Motor neuron (in vitro differentiated cells): ENCODE measurements around the gene SCG3. TPM values are rescaled to one million over a fixed set of nuclear protein-coding genes. Genes with fewer than 3 reads are reported as not detected.
A peak's percentile ranks its signal among the peaks of the same experiment; 100 is the strongest.

Source experiments
- ATAC-seq, 8 experiments: fragments of 200-7000 bp; cut with Tn5 transposase; replicated peaks in 6 of 8; 2 replicates each; pipeline ENCODE4 v1.8.0; 2021; ENCODE audit warnings: mild to moderate bottlenecking in 8 of 8, moderate library complexity in 8 of 8
- H3K27ac ChIP-seq, 2 donors: fragments of 250-450 bp; sonication (Bioruptor Pico); 2 replicates each; pipeline ENCODE4 v1.9.0; 2021; ENCODE audit warnings: antibody characterized with exemption in 2 of 2, mild to moderate bottlenecking in 2 of 2, moderate library complexity in 1 of 2
- H3K4me1 ChIP-seq, 2 donors: fragments of 250-450 bp; sonication (Bioruptor Pico); replicated peaks in 1 of 2; 2 replicates each; pipeline ENCODE4 v1.6.1; 2021; ENCODE audit warnings: antibody characterized with exemption in 2 of 2, mild to moderate bottlenecking in 2 of 2, moderate library complexity in 1 of 2
- H3K4me3 ChIP-seq, 5 donors: fragments of 250-450 bp; sonication (Bioruptor Pico); 2 replicates each; pipeline ENCODE4 v1.9.0; 2021; ENCODE audit warnings: antibody characterized with exemption in 5 of 5, mild to moderate bottlenecking in 5 of 5, moderate library complexity in 4 of 5
- WGBS, 10 experiments: fragments of 450-650 bp; shearing (Covaris generic); methylation state at CpG; one replicate each; pipeline ENCODE4 v1.0.0; 2022; 5-methylcytosine and 5-hydroxymethylcytosine counted together
- in situ Hi-C, 9 experiments: fragments of 400-800 bp; cut with MboI; loops; one replicate each; pipeline ENCODE4 v1.15.0; 2021; ENCODE audit warnings: low sequenced_read_pairs in 9 of 9, low pct_unique_long_range_greater_than_20kb in 2 of 9; ENCODE audit not compliant: unreplicated experiment in 9 of 9
- total RNA-seq, 8 experiments: library from RNA; unstranded; fragments of 300-600 nt; gene quantifications; 2 replicates each; pipeline versions ENCODE4 v1.2.3 to v1.2.4, GENCODE V29; 2022

The SCG3 gene
- total RNA-seq, 8 experiments from 2014 or later: 0.10 to 67.6 (median 30.0) TPM

- Histone ChIP-seq H3K27ac (no peak overlapping the region), H3K4me1 (no peaks in the 10 kb centered on the region), H3K4me3 (no peak overlapping the region)
- WGBS, 10 experiments: 0 to 100% (median 83%) methylated on average over 1 to 2 of the region's 2 CpGs; no CpG with 5 or more reads in 3 of the 10 experiments
- in situ Hi-C loops: loop anchor here in 3 of 9 experiments (10.0 to 25.0 kb wide), 2 partner anchors 101 to 114 kb away; partner anchors contain the start of gene TMOD2 (in 2 of the 3)
- ATAC-seq: no peak
Measured at GRCh38 chr15:51661072-51661471, 20.2 kb upstream of the SCG3 start.

- 0 to 95% (median 57%) methylated on average over 2 to 6 of the region's 6 CpGs; no CpG with 5 or more reads in 1 of the 10 experiments for WGBS, 10 experiments
- H3K4me3 ChIP-seq: no peak overlapping the region
Measured at GRCh38 chr15:51667478-51667877, 13.8 kb upstream of the SCG3 start.

GRCh38 chr15:51668446-51668845, 12.9 kb upstream of the SCG3 start:
- whole genome bisulfite sequencing, 10 experiments: 47 to 89% (median 77%) methylated on average over 2 to 5 of the region's 5 CpGs; no CpG with 5 or more reads in 3 of the 10 experiments
- H3K4me3 ChIP-seq: no peak overlapping the region
- in situ Hi-C loops: loop anchor here in 3 of 9 experiments (10.0 to 25.0 kb wide), 2 partner anchors 94 to 106 kb away; partner anchors contain the start of gene TMOD2 (in 2 of the 3)
- no peak overlapping the region for H3K27ac ChIP-seq
- H3K4me1 ChIP-seq: peaks cover 7 to 21% of the 10 kb centered on the region in 2 donors
- no peak for ATAC-seq

More at GRCh38 chr15:51667478-51667877, 13.8 kb upstream of the SCG3 start:
- Histone ChIP-seq H3K4me1 (peaks cover 0 to 12% of the 10 kb centered on the region in 2 donors), H3K27ac (no peak overlapping the region)
- in situ Hi-C loops: loop anchor here in 3 of 9 experiments (10.0 to 25.0 kb wide), 2 partner anchors 95 to 107 kb away; partner anchors contain the start of gene TMOD2 (in 2 of the 3)
- ATAC-seq: no peak

DNA sequence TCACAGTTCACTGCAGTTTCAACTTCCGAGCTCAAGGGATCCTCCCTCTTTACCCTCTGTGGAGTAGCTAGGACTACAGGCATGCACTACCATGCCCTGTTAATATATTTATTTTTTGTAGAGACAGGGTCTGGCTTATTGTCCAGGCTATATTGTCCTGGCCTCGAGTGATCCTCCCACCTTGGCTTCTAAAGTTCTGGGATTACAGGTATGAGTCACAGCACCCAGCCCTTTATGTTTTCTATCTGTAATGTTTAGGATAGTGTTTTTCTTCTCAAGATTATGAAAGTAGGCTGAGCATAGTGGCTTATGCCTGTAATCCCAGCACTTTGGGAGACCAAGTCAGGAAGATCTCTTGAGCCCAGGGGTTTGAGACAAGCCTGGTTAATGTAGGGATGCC, 11.9 kb upstream of the SCG3 start:
- 21 to 100% (median 83%) methylated on average over 1 to 2 of the region's 2 CpGs; no CpG with 5 or more reads in 1 of the 10 experiments for WGBS, 10 experiments
- in situ Hi-C loops: loop anchor here in 3 of 9 experiments (10.0 to 25.0 kb wide), 2 partner anchors 93 to 105 kb away; partner anchors contain the start of gene TMOD2 (in 2 of the 3)
- H3K4me1 ChIP-seq: peaks cover 7 to 22% of the 10 kb centered on the region in 2 donors
- no peak overlapping the region for H3K27ac ChIP-seq
- H3K4me3 ChIP-seq: no peak overlapping the region
- no peak for ATAC-seq

- 0 to 39% (median 2%) methylated on average over 1 to 8 of the region's 9 CpGs; no CpG with 5 or more reads in 2 of the 10 experiments for WGBS, 10 experiments
- ATAC-seq: peak in 6 of 8 experiments; percentile 26 to 90 (median 70)
- peaks cover 7 to 22% of the 10 kb centered on the region in 2 donors for H3K4me1 ChIP-seq
- H3K4me3 ChIP-seq: no peak overlapping the region
- in situ Hi-C loops: loop anchor here in 2 of 9 experiments (25.0 kb wide), 1 partner anchor 90 kb away; the partner anchor contains the start of gene TMOD2 (in 2 of the 2)
- H3K27ac ChIP-seq: peak overlapping the region; percentile 33 to 55
Measured at GRCh38 chr15:51672155-51672687, 9.1 kb upstream of the SCG3 start.

DNA sequence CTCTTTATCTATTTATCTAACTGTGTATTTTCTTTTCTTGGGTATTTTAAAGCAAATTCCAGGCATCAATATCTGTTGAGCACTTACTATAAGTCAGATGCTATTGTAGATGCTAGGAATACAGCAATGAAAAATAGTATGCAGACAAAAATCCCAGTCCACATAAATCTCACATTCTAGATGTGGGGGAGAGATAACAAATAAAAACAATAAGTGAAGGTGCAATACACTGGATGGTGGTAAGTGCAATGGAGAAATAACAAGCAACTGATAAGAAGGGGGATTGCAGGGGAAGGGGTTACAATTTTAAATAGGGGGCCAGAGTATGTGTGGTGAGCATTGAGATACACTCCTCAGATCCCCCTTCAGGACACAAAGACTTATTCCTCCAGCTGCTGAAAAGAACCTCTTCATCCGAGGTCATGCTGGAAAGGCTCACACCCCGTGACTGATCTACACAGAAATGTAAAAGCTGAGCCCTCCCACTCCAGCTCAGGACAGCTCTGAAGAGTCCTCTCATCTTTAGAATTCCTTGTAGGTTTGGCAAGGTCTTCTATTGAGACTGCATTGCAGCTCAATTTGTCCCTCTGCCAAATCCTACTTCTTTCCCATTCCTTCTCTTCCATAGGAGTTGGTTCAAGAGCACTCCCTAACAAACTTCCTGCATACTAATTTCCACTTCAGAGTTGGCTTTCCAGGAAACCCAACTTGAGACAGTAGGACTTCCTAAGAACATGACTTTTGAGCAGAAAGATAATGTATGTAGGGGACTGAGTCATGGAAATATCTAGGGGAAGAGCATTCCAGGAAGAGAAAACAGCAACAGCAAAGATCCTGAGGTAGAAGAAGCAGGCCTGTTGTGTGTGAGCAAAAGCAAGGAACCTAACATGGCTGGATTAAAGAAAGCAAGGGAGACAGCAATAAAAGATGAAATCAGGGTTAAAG, 8.1 kb upstream of the SCG3 start:
- H3K27ac ChIP-seq: peak overlapping the region; percentile 6 to 22
- in situ Hi-C loops: loop anchor here in 2 of 9 experiments (25.0 kb wide), 1 partner anchor 89 kb away; the partner anchor contains the start of gene TMOD2 (in 2 of the 2)
- ATAC-seq: peak in 4 of 8 experiments; percentile 13 to 67 (median 35)
- H3K4me3 ChIP-seq: no peak overlapping the region
- peaks cover 7 to 22% of the 10 kb centered on the region in 2 donors for H3K4me1 ChIP-seq
- WGBS, 10 experiments: 0 to 46% (median 20%) methylated on average over 1 to 2 of the region's 2 CpGs; no CpG with 5 or more reads in 1 of the 10 experiments

- no peak for ATAC-seq
- Histone ChIP-seq H3K4me3 (no peak overlapping the region), H3K4me1 (peaks cover 8 to 25% of the 10 kb centered on the region in 2 donors), H3K27ac (no peak overlapping the region)
- in situ Hi-C loops: no loop called here
- WGBS, 10 experiments: 0 to 78% (median 60%) methylated on average over 1 of the region's 1 CpG; no CpG with 5 or more reads in 5 of the 10 experiments
Measured at GRCh38 chr15:51675234-51675633, 6.1 kb upstream of the SCG3 start.

DNA sequence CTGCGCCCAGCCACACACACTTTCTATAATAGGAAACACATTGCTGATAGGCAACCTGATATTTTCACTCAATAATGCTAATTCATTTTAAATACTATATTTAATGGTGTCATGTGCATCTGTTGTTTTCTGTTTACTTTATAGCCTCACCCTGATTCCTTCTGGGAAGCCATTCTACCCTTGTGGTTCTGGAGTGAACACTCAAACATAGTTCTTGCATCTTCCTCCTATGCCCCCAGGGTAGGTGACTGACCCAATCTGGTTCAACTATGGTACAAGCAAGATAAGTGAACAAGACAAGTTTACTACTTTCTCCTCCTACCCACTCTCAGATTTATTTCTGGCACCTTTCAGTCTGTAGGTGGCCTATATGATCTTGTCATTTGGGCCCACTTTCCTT, 4.3 kb upstream of the SCG3 start:
- H3K4me3 ChIP-seq: no peak overlapping the region
- WGBS, 10 experiments: 50 to 100% (median 80%) methylated on average over 1 of the region's 1 CpG; no CpG with 5 or more reads in 6 of the 10 experiments
- no peak overlapping the region for H3K27ac ChIP-seq
- in situ Hi-C loops: no loop called here
- peaks cover 15 to 23% of the 10 kb centered on the region in 2 donors for H3K4me1 ChIP-seq
- ATAC-seq: peak in 3 of 8 experiments; percentile 30 to 75 (median 59)

DNA sequence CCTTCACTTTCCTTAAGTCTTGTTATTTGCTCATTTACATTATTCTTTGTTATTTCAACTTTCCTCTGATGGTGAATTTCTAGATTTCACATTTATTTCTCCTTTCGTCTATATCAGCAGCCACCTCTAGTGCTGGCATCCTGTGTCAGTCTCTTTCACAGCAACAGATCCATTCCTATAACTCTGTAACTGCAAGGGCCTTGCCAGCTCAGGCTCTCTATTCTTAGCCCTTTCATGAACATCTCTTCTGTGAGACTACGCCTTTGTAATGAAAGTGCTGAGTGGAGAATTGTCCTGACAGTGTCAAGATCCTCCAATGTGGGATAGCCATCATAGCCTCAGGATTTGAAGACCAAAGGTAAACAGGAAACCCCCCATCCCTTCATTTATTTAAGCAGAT, 3.9 kb upstream of the SCG3 start:
- in situ Hi-C loops: no loop called here
- peak in 2 of 8 experiments; percentile 19 to 66 for ATAC-seq

DNA sequence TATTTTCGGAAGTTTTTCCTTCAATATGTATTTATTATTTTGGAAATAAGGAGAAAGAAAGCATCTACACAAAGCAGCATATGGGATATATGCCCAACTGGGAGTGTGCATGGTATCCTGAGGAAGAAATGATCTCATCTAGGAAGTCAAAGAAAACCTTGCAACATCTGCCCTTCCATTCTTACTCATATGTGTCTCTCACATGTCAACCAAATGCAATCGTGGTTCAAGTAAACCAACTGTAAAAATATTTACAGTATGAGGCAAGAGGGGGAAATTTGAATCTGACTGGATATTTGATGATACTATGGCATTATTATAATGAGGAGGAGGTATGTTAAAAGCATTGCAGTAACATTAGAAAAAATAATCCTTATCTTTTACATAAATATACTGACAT, 3.2 kb upstream of the SCG3 start:
- Histone ChIP-seq H3K4me1 (peaks cover 11 to 23% of the 10 kb centered on the region in 2 donors), H3K4me3 (no peak overlapping the region), H3K27ac (no peak overlapping the region)
- ATAC-seq: no peak
- 8 to 100% (median 71%) methylated on average over 1 to 2 of the region's 2 CpGs; no CpG with 5 or more reads in 1 of the 10 experiments for WGBS, 10 experiments
- in situ Hi-C loops: no loop called here

More for the DNA sequence above, 3.9 kb upstream of the SCG3 start:
- peaks cover 15 to 22% of the 10 kb centered on the region in 2 donors for H3K4me1 ChIP-seq
- no peak overlapping the region for H3K4me3 ChIP-seq
- 17 to 89% (median 58%) methylated on average over 1 to 2 of the region's 2 CpGs; no CpG with 5 or more reads in 1 of the 10 experiments for WGBS, 10 experiments
- no peak overlapping the region for H3K27ac ChIP-seq

DNA sequence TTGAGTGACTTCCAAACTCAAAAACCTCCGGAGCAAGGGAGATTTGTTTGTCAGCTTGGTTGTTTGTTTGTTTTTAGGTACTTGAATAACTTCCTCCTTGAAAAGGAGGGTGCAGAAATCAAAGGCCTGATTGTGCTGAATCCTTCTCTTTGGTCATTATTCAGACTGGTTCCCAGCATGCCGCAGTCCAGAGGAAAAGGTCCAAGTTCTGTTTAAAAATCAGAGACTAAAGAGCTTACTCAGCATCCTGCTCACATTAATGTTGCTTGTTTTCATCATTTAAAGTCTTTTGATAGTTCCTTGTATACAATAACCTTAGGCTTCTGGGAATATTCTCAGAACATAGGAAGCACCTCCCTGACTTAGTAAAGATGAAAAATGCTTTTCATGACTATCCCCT, 982 bp upstream of the SCG3 start:
- Histone ChIP-seq H3K4me3 (peak overlapping the region in 3 of 5 donors; percentile 50 to 76 (median 53)), H3K4me1 (peaks cover 8 to 20% of the 10 kb centered on the region in 2 donors), H3K27ac (peak overlapping the region; percentile 68 to 89)
- WGBS, 10 experiments: 0 to 100% (median 49%) methylated on average over 1 to 2 of the region's 2 CpGs
- no peak for ATAC-seq
- in situ Hi-C loops: no loop called here

- in situ Hi-C loops: no loop called here
Measured at GRCh38 chr15:51687565-51687964, 6.3 kb downstream of the SCG3 start.

More at GRCh38 chr15:51687565-51687964, 6.3 kb downstream of the SCG3 start:
- peaks cover 0 to 6% of the 10 kb centered on the region in 2 donors for H3K4me1 ChIP-seq
- H3K27ac ChIP-seq: no peak overlapping the region
- WGBS, 10 experiments: 0 to 17% (median 0%) methylated on average over 1 of the region's 1 CpG; no CpG with 5 or more reads in 3 of the 10 experiments
- no peak for ATAC-seq
- no peak overlapping the region for H3K4me3 ChIP-seq
